Renal cortical epithelial cell (primary cell): ENCODE data around the gene NUDT13. TPM values are rescaled to one million over a fixed set of nuclear protein-coding genes. Genes with fewer than 3 reads are reported as not detected.
"Not testable (repeated sequence)": the region's sequence is repeated elsewhere in the genome, so short reads cannot be mapped to it uniquely, and the experiment has no call there.

ENCODE experiments used
- DNase-seq: peaks from one replicate; pipeline ENCODE4 v3.0.0-alpha.2; 2011; ENCODE audit warnings: low read depth
- total RNA-seq: library from RNA; depleted of rRNA; stranded (reverse); fragments of >200 nt; gene quantifications from 2 replicates; pipeline ENCODE4 v1.2.3, GENCODE V29; 2014

Gene NUDT13
- total RNA-seq, 1 donor from 2014 or later, result 1.7 TPM

DNA sequence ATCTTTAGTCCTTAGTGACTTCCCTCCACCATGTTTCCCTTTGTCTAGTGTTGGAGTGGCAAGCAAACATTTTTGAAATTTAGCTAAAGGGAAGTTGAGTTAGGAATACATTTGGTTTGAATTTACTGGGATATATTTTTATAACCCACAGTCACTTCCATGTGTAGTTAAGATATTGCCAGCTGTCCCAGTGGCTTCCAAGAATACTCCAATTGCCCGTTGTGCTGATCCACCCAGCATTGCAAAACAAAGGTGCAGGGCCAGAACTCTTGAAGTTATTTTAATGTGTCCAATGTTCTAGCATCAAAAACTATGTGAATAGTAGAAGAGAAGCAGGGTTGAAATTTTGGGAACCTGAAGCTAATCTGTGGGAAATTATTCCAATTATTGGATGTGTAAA, 11.1 kb upstream of the NUDT13 start:
- DNase-seq, result no peak

DNA sequence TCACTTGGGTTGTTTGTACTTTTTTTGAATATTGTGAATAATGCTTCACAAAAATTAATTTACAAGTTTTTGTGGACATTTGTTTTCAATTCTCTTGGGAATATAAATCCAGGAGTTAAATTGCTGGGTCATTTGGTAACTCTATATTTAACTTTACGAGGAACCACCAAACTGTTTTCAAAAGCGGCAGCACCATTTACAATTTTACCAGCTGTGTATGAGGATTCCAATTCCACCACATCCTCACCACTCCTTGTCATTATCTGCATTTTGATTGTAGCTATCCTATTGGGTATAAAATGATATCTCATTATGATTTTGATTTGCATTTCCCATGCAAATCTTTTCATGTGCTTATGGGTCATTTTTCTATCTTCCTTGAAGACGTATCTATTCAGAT, 4.0 kb upstream of the NUDT13 start:
- no peak for DNase-seq

DNA sequence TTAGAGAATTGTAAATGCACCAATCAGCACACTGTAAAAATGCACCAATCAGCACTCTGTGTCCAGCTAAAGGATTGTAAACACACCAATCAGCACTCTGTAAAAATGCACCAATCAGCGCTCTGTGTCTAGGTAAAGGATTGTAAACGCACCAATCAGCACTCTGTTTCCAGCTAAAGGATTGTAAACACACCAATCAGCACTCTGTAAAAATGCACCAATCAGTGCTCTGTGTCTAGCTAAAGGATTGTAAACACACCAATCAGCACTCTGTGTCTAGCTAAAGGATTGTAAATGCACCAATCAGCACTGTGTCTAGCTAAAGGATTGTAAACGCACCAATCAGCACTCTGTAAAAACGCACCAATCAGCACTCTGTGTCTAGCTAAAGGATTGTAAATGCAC, 1.0 kb upstream of the NUDT13 start:
- not testable (repeated sequence) for DNase-seq

DNA sequence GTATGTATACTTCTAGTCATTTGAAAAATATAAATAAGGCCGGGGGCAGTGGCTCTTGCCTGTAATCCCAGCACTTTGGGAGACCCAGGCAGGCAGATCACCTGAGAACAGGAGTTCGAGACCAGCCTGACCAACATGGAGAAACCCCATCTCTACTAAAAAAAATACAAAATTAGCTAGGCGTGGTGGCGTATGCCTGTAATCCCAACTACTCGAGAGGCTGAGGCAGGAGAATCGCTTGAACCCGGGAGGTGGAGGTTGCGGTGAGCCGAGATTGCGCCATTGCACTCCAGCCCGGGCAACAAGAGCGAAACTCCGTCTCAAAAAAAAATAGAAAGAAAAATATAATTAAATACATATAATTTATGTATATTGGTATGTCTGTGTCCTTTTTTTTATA, 1.8 kb downstream of the NUDT13 start:
- not testable (repeated sequence) for DNase-seq

DNA sequence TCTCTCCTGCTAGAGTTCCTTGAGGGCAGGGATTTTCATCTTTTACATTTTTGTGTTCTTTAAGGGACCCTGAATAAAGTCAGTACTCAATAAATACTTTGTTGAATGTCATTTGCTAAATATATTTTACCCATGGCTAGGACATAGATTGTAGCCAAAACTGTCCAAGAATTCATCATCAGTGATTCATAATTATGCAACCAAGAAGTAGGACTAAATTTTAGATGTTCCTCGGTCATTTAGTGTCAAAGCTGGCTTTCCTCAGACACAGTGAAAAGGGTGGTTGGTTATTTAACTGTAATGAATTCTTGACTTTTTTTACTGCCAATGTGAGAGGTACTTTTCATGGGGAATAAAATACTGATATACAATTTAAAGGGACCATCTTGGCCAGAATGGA, 3.3 kb downstream of the NUDT13 start:
- no peak for DNase-seq

DNA sequence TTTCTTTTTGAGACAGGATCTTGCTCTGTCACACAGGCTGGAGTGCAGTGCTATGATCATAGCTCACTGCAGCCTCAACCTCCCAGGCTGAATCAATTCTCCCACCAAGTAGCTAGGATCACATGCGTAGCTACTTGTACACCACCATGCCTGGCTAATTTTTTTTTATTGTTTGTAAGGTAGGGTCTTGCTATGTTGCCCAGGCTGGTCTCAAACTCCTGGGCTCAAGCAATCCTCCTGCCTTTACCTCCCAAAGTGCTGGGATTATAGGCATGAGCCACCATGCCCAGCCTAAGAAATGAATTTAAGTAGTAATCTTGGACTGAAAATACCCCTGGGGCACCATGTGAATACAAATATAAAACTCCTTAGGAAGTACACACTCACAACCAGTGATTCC, 5.8 kb downstream of the NUDT13 start:
- no peak for DNase-seq

DNA sequence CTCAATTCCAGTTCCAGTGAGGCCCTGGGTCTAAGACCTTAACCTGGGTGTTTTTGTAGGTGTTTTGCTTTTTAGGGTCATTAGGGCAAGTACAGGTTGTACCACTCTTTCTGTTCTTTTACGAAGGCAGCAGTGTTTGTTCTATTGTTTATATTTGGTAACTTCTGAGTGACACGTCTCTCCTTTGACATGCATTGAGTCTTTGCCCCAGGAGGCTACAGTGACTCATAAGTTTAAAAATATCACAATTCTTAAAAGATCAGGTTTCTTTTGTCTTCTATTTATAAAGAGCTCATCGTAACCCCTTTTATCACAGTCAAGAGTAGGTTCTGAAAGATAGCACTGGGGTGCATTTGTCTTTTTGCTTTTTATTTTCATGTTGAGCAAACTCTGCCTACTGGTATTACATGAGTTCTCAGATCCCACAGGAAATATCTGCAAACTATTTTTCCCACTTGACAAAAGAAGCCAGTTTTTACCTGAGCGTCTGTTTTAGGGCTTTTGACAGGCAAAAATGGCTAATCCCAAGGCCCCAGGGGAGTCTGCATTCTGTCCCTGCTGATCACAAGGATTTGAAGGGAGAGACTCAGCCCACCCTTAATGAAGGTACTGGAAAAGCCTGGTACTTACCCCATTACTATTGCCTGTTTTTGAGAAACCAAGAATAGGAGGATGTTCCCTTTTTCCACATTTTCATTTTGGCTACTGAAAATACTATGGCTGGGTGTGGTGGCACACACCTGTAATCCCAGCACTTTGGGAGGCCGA, 7.9 kb downstream of the NUDT13 start:
- DNase-seq, result peak; percentile 92

DNA sequence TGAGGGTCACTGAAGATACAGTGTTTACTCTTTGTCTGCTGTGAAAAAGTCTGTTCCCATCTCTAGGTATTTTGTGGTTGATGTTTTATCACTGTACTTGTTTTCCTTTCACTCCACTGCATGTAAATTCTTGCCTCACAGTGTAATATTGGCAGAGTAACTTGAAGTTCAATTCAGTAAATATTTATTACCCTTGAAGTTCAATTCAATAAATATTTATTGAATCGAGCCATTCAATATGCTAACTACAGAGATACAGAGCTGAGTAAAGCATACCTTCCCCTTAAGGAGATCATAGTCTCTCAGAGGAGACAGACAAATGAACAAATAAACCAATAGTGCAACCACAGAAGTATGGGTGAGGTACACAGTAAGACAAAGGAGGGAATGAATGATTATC, 9.2 kb downstream of the NUDT13 start:
- DNase-seq, result no peak

DNA sequence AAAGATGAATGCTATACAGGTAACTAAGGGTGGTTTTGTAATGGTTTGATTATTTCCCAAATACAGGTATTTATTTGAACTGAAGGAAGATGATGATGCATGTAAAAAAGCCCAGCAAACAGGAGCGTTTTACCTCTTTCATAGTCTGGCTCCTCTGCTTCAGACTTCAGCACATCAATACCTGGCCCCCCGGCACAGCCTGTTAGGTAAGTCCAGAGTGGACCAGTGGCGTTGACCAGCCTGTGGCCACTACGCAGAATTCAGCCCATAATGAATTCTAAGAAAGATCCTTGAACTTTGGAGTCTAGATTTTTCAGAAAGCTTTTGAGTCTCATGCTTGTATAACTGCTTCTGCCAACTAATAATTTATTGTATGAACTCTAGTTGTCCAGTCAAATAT, 9.7 kb downstream of the NUDT13 start:
- no peak for DNase-seq

DNA sequence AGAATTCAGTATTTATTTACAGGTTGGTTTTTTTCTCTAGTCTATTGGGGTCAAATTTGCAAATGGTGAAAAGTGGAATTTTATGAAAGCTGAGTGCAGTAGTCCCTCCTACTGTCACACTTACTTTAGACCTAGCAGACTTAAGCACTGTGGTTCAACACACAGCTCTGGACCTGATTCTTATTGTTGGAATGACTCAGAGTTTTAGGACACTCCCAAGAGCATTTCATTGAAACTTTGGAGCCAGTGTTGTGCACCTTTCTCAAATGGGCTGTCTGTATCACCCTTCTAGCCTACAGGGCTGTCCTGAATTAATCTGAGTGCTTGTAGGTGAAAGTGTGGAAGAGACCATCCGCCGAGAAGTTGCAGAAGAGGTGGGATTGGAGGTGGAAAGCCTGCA, 16.1 kb downstream of the NUDT13 start:
- DNase-seq, result no peak

DNA sequence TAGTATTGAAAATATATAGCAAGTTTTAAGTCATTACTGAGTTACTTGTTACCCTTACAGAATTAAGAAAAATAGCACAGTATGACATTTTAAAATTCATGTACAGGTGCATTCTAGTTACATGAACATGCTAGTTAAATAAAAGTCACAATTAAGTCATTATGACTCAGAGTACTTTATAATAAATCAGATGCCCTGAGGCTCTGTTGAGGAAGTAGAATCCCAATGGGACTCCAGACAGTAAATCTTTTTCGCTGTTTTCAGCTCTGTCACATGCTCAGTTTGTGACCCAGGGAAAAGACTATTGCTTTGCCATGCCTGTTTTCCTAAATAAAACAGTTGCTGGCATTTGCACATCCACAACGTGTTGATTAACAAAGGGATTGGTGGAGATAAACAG, 21.0 kb downstream of the NUDT13 start:
- DNase-seq, result peak; percentile 86

DNA sequence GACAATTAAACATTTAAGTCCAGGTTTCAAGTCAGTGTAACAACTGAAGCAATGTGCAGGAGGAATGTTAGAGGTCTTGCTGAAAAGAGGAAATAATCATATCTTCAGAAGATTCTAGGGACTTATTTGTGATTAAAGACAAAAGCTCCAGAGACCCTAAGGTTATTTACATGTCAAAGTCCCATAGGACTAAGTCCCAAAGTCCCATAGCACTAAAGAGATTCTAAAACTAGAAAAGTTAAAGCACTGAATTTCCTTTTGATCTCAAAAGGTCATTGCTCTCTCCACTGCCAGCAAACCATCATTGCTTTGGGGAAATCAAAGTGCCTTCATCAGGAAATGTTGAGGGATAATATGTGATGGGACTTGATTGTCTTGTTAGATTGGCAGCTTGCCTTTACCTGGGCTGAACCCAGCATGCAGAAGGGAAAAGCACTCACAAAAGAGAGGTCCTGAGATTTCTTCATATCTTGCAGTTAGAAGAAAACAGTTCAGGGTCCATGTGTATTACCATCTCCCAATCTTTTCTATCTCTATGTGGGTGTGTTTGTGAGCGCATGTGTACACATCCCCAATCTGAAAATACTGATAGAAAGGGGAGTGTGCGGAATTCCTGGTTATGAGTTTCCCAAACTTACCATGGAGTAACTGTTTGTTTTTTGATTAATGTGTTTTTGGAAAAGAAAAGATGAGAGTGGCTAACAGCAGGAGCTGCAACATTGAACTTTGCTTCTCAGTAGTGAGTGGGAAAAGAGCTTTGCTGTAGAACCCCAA, 21.8 kb downstream of the NUDT13 start:
- no peak for DNase-seq

DNA sequence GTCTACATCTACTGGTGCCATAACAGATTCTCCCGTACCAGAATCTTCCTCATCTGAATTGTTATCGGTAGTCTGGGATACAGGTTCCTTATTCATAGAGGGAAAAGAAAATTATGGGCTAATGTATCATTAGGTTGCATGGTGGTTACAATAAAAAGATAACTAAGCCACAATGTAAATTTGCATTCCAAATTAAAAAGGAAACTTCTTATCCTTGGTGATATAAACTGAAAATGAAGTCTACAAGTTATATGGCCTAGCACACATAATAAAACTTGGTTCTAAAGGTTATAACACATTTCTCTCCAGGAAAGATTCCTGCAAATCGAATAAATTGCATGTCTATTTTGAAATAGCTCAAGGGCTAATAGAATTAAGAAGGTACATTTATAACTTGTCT, 24.5 kb downstream of the NUDT13 start:
- no peak for DNase-seq

DNA sequence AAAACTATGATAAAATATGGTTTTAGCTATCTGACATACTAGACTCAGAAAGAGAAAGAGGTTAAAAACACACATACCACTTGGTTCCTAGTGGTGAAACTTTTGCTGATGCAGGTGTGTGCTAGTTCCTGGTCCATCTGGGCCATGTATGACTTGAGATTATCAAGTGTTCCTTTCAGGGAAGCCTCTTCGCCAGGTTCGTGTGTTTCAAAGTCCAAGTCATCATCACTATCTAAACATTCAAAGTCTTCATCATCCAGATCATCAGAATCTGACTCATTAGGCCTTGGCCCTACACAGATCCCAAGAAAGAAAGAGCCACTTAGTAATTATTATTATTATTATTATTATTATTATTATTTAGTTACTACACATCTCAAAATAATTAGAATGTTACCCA, 26.4 kb downstream of the NUDT13 start:
- DNase-seq, result no peak

DNA sequence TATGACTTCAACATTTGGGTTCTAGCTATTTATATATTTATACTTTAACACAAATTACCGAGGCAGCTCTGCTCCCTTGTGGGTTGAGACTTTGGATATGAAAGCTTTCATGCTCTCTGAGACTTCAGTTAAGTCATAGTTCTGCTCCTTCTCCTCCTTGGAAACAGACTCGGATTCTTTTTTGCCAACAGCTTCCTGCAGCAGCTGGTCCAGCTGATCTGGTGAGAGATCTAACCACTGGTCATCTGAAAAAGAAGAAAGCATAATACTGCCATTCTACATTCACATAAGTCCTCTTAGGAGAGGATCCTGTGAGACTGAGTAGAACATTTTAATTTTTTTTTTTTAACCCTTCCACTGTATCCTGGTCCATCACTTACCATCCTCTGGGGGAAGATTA, 29.0 kb downstream of the NUDT13 start:
- no peak for DNase-seq

DNA sequence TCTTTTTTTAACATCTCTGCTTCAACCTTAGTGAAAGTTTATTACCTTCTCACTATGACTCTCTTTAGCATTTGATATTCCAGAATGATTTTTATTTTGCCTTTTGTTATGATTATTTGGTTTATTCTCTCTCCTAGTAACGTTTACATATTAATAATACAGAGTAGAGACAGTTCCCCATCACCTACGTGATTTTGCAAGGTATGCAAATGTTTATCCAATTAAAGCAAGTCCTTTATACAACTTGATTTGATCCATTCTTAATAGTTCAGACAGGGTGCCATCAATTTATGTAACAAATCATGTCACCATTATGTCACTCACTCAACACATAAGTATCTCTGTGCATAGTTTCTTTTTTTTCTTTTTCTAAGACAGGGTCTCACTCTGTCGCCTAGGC, 31.3 kb downstream of the NUDT13 start:
- no peak for DNase-seq

DNA sequence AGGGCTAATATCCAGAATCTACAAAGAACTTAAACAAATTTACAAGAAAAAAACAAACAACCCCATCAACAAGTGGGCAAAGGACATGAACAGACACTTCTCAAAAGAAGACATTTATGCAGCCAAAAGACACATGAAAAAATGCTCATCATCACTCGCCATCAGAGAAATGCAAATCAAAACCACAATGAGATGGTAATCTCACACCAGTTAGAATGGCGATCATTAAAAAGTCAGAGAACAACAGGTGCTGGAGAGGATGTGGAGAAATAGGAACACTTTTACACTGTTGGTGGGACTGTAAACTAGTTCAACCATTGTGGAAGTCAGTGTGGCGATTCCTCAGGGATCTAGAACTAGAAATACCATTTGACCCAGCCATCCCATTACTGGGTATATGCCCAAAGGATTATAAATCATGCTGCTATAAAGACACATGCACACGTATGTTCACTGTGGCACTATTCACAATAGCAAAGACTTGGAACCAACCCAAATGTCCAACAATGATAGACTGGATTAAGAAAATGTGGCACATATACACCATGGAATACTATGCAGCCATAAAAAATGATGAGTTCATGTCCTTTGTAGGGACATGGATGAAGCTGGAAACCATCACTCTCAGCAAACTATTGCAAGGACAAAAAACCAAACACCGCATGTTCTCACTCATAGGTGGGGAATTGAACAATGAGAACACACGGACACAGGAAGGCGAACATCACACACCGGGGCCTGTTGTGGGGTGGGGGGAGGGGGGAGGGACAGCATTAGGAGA, 40.6 kb downstream of the NUDT13 start:
- DNase-seq, result not testable (repeated sequence)

DNA sequence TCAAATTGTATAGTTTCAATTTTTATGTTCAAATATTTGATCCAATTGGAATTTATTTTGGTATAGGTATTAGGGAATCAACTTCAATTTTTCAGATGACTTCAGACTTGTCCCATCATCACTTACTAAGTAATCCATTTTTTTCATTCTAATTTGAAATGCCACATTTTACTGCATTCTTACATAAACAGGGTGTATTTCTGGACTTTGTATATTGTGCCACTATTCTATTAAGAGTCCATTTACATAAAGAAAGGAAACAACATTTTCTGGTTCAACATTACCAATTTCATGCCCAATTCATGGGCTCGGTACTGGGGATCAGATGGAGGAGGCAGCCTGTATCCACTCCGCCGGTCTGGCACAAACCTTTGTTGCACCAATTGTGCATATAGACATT, 41.8 kb downstream of the NUDT13 start:
- no peak for DNase-seq

DNA sequence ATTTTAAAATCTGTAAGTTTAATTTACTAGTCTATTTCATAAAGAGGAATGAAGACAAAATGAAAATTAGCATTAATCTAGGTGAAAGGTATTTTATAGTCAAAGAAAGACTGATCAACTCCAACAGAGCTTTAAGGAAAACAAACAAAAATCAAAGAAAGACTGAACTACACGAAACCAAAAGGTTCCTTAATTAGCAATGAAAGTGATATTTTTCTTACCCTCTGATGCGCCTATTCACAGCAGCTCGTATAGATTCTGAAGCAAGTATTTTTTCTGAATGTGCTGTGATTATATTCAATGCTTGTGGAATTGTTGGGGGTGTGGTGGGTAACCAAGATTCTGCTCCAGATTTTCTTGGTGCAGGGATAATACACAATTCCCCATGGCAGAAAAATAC, 45.8 kb downstream of the NUDT13 start:
- no peak for DNase-seq

DNA sequence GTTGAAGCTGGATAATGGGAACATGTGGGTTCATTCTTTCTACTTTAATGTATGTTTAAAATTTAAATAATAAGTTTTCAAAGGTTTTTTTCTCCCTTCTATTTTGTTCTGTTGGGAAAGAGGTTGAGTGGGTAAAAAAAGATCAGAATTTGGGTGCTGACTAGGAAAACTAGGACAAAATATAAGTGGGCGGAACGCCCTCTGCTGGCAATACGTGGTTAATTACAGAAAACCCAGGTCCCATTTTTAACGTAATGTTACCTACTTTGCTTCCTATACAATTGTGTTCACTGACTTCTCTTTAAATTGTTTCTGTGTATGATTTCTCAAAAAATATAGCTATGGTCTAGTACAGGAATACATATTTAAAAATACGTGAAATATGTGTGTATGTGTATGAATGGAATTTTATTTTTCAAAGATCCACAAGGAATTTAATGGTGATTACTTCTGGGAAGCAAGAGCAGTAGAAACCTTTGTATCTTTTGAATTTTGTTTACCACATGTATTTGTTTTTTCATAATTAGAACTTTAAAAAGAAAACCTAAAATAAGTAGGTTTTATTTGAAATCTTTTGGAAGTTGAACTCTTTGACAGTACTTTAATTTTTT, 48.9 kb downstream of the NUDT13 start:
- DNase-seq, result peak; percentile 43

DNA sequence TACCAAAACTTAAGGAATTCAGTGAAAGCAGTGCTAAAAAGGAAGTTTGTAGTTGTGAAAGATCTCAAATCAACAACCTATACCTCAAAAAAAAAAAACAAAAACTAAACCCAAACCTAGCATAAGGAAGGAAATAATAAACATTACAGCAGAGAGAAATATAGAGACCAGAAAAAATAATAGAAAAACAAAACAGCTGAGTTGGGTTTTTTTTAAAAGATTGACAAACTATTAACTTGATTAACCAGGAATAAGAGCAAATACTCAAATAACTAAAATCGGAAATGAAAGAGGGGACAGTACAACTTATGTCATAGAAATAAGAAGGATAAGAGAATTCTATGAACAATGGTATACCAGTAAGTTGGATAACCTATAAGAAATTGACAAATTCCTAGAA, 50.8 kb downstream of the NUDT13 start:
- DNase-seq, result no peak

DNA sequence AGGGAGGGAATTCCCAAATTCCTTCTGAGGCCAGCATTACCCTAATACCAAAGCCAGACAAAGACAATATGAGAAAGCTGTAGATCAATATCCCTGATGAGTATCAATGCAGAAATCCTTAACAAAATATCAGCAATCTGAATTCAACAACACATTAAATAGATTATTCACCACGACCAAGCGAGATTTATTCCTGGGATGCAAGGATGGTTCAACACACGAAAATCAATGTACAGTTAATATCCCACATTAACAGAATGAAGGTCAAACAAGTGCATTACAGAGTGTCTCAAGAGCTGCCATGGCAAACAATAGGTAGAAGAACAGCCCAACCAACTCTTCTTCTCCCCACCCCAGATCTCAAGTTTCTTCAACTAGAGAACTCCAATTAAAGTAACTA, 51.4 kb downstream of the NUDT13 start:
- DNase-seq, result no peak
